Measurements from ENCODE around the gene TPM3. TPM values are rescaled to one million over a fixed set of nuclear protein-coding genes. Genes with fewer than 3 reads are reported as not detected.

The TPM3 gene
- total RNA-seq, 1 donor from 2014 or later = 466 TPM

GRCh38 chr1:154219541-154219940 lies 27.6 kb upstream of the TPM3 start:
- intact Hi-C loops (cut with micrococcal nuclease) = no loop called here
- ATAC-seq (ENCODE audit: low read depth) (no peak), DNase-seq (no peak)
- ChIA-PET CTCF (interaction anchor here (1.5 kb wide), 1 partner anchor 20 kb away, joined by 7 read pairs; no protein-coding TSS in a partner anchor), POLR2A (interaction anchor here (0.9 to 3.5 kb wide), 10 partner anchors 19 to 492 kb away, joined by 3 to 31 read pairs (median 9); partner anchors contain the start of genes HAX1, INTS3 and RPS27)
- TF ChIP-seq, protein P1, sequence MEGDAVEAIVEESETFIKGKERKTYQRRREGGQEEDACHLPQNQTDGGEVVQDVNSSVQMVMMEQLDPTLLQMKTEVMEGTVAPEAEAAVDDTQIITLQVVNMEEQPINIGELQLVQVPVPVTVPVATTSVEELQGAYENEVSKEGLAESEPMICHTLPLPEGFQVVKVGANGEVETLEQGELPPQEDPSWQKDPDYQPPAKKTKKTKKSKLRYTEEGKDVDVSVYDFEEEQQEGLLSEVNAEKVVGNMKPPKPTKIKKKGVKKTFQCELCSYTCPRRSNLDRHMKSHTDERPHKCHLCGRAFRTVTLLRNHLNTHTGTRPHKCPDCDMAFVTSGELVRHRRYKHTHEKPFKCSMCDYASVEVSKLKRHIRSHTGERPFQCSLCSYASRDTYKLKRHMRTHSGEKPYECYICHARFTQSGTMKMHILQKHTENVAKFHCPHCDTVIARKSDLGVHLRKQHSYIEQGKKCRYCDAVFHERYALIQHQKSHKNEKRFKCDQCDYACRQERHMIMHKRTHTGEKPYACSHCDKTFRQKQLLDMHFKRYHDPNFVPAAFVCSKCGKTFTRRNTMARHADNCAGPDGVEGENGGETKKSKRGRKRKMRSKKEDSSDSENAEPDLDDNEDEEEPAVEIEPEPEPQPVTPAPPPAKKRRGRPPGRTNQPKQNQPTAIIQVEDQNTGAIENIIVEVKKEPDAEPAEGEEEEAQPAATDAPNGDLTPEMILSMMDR (IDR thresholded peaks at IDR 0.05) = no peak
- Mint-ChIP-seq H3K4me3 (peak overlapping the region; percentile 99), H3K27me3 (no peaks in the 10 kb centered on the region), H3K36me3 (ENCODE audit: low read depth) (peaks cover 51% of the 10 kb centered on the region), H3K27ac (peak overlapping the region; percentile 100), H3K9me3 (no peaks in the 10 kb centered on the region), H3K4me1 (peaks cover 67% of the 10 kb centered on the region)

DNA sequence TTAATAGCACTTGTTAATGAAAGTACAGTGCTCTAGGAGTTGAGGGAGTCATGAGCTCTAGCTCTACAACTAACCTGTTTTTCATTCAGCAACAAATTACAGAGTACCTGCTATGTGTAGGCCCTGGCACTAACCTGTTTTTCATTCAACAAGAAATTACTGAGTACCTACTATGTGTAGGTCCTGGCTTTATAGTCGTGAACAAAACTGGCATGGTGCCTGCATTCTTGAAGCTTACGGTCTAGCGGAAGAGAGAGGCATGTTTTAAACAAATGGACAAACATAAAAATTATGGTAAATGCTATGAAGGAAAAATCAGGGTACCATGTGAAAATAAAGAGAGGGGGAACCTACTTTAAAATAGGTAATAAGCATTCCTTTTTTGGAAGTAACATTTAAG lies 26.6 kb upstream of the TPM3 start:
- intact Hi-C loops (cut with micrococcal nuclease) = no loop called here
- H3K4me3 Mint-ChIP-seq = peak overlapping the region; percentile 99
- H3K4me1 Mint-ChIP-seq = peaks cover 61% of the 10 kb centered on the region
- peak overlapping the region; percentile 100 for H3K27ac Mint-ChIP-seq
- ChIA-PET POLR2A (interaction anchor here (0.6 to 3.5 kb wide), 4 partner anchors 168 to 436 kb away, joined by 3 to 27 read pairs (median 3); partner anchors contain the start of gene RPS27), CTCF (interaction anchor here (1.4 to 1.5 kb wide), 2 partner anchors 19 to 116 kb away, joined by 4 to 7 read pairs; no protein-coding TSS in a partner anchor)
- H3K9me3 Mint-ChIP-seq = no peaks in the 10 kb centered on the region
- ATAC-seq (ENCODE audit: low read depth) (no peak), DNase-seq (no peak)
- H3K27me3 Mint-ChIP-seq = no peaks in the 10 kb centered on the region
- peaks cover 52% of the 10 kb centered on the region for H3K36me3 Mint-ChIP-seq (ENCODE audit: low read depth)
- TF ChIP-seq, protein P1 (IDR thresholded peaks at IDR 0.05) = no peak

DNA sequence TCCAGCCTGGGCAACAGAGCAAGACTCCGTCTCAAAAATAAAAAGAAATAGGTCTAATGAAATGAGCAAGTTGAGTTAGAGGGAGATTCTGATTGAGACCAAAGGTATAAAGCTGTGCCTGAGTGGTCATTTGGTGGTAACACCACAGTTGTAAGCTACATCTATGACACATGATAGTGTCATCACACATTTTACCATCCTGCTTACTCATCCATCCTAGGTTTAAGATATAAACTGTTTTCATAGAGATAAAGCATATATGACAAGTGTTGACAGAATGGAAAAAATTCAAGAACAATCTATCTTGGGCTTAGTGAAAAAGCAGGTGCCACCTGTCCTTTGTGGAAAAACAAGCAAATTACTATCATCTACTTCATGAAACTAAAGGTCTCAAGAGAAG lies 21.4 kb upstream of the TPM3 start:
- Mint-ChIP-seq H3K9me3 (no peaks in the 10 kb centered on the region), H3K27me3 (no peaks in the 10 kb centered on the region), H3K27ac (peak overlapping the region; percentile 41), H3K4me3 (no peak overlapping the region), H3K36me3 (ENCODE audit: low read depth) (peaks cover 68% of the 10 kb centered on the region), H3K4me1 (peaks cover 19% of the 10 kb centered on the region)
- ATAC-seq (ENCODE audit: low read depth) = no peak
- TF ChIP-seq, protein P1 (IDR thresholded peaks at IDR 0.05) = no peak
- ChIA-PET POLR2A (no interaction called here), CTCF (no interaction called here)
- intact Hi-C loops (cut with micrococcal nuclease) = no loop called here
- DNase-seq = no peak

DNA sequence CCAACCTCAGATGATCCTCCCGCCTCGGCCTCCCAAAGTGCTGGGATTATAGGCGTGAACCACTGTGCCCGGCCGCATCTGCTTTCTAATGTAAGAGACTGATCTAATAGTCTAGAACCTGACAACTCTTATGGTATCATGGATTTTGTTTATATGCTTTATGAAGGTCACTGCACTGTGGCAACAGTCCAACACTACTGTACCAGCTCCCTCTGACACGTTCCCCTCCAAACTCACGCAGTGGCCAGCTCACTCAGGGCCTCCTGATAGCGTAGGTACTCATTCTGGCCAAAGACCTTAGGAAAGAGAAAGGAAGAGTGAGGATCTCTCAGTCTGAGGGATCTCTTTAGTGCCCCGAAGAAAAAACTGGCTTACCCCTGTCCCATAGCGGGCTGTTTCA lies 20.2 kb upstream of the TPM3 start:
- intact Hi-C loops (cut with micrococcal nuclease) = no loop called here
- Mint-ChIP-seq H3K4me3 (no peak overlapping the region), H3K9me3 (no peaks in the 10 kb centered on the region), H3K4me1 (peaks cover 8% of the 10 kb centered on the region), H3K27ac (no peak overlapping the region), H3K27me3 (no peaks in the 10 kb centered on the region), H3K36me3 (ENCODE audit: low read depth) (peaks cover 64% of the 10 kb centered on the region)
- ATAC-seq (ENCODE audit: low read depth) (no peak), DNase-seq (no peak)
- TF ChIP-seq, protein P1 (IDR thresholded peaks at IDR 0.05) = no peak
- POLR2A ChIA-PET = no interaction called here
- CTCF ChIA-PET = no interaction called here

DNA sequence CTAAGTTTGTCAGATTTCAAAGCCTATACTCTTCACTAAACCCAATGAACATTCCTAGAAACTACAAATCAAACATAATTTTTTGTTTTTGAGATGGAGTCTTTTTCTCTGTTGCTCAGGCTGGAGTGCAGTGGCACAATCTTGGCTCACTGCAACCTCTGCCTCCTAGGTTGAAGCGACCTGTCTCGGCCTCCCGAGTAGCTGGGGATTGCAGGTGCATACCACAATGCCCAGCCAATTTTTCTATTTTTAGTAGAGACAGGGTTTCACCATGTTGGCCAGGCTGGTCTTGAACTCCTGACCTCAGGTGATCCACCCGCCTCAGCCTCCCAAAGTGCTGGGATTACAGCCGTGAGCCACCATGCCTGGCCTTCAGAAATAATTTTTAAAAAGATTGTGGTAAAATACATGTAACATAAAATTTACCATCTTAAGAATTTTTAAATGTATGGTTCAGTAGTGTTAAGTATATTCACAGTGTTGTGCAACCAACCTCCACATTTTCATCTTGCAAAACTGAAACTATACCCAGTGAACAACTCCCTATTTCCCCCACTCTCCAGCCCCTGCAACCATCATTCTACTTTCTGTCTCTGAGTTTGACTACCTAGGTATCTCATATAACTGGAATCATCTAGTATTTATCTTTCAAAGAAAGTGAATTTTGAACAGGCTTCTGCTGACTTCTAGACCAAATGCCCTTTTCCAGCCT lies 16.9 kb upstream of the TPM3 start:
- Mint-ChIP-seq H3K9me3 (no peaks in the 10 kb centered on the region), H3K27me3 (no peaks in the 10 kb centered on the region), H3K36me3 (ENCODE audit: low read depth) (peaks cover 72% of the 10 kb centered on the region), H3K4me3 (no peak overlapping the region), H3K4me1 (peaks cover 1% of the 10 kb centered on the region), H3K27ac (peak overlapping the region; percentile 42)
- TF ChIP-seq, protein P1 (IDR thresholded peaks at IDR 0.05) = no peak
- ChIA-PET POLR2A (interaction anchor here (0.6 kb wide), 1 partner anchor 233 kb away, joined by 5 read pairs; no protein-coding TSS in a partner anchor), CTCF (no interaction called here)
- no peak for ATAC-seq (ENCODE audit: low read depth)
- no peak for DNase-seq
- intact Hi-C loops (cut with micrococcal nuclease) = no loop called here

Data from activated B cell treated with CpG ODN at 0.5 μM for 24 hours (primary cell).